ENCODE data around the gene DST. TPM values are rescaled to one million over a fixed set of nuclear protein-coding genes. Genes with fewer than 3 reads are reported as not detected.
A peak's percentile ranks its signal among the peaks of the same experiment; 100 is the strongest.

DST gene
- total and polyA plus RNA-seq, 7 donors: 58.3 to 341 (median 109) TPM

DNA sequence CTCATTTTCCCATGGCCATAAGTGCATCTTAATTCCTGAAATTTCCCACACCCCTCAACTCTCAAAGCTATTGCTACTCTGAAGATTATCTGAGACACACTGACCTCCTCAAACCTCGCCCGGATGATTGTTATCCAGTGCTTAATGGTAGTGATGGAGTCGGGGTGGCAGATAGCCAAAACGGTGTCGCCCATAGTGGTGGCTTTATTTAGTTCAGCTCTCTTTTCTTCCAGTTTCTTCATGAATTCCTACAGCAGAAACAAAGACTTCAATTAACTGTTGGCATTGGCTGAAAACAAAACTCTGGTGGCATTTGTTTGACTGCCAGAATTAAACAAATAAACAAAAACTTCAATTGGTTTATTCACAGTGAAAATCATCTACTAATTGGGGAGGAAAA, 165.4 kb downstream of the DST start:
- Histone ChIP-seq H3K4me3 (no peak overlapping the region), H3K4me1 (no peaks in the 10 kb centered on the region), H3K36me3 (ENCODE audit: insufficient read depth in 1 of 2, low read depth in 1 of 2) (peaks cover 3 to 98% of the 10 kb centered on the region in 2 donors), H3K27me3 (ENCODE audit: insufficient read depth in 3 of 3, low read length in 2 of 3) (no peaks in the 10 kb centered on the region), H3K9me3 (no peaks in the 10 kb centered on the region), H3K27ac (no peak overlapping the region)
- ATAC-seq: no peak
- TF ChIP-seq, protein P1, sequence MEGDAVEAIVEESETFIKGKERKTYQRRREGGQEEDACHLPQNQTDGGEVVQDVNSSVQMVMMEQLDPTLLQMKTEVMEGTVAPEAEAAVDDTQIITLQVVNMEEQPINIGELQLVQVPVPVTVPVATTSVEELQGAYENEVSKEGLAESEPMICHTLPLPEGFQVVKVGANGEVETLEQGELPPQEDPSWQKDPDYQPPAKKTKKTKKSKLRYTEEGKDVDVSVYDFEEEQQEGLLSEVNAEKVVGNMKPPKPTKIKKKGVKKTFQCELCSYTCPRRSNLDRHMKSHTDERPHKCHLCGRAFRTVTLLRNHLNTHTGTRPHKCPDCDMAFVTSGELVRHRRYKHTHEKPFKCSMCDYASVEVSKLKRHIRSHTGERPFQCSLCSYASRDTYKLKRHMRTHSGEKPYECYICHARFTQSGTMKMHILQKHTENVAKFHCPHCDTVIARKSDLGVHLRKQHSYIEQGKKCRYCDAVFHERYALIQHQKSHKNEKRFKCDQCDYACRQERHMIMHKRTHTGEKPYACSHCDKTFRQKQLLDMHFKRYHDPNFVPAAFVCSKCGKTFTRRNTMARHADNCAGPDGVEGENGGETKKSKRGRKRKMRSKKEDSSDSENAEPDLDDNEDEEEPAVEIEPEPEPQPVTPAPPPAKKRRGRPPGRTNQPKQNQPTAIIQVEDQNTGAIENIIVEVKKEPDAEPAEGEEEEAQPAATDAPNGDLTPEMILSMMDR (IDR thresholded peaks at IDR 0.05): no peak
- intact Hi-C loops (cut with DNase I): no loop called here
- DNase-seq: no peak
- 90 to 94% (median 94%) methylated on average over 5 of the region's 5 CpGs for WGBS, 3 donors

- Histone ChIP-seq H3K36me3 (ENCODE audit: insufficient read depth in 1 of 2, low read depth in 1 of 2) (peaks cover 7 to 98% of the 10 kb centered on the region in 2 donors), H3K4me3 (no peak overlapping the region), H3K4me1 (no peaks in the 10 kb centered on the region), H3K27ac (no peak overlapping the region), H3K27me3 (ENCODE audit: insufficient read depth in 3 of 3, low read length in 2 of 3) (no peaks in the 10 kb centered on the region), H3K9me3 (no peaks in the 10 kb centered on the region)
- TF ChIP-seq, protein P1 (IDR thresholded peaks at IDR 0.05): no peak
- 54 to 57% (median 55%) methylated on average over 4 of the region's 4 CpGs for WGBS, 3 donors
- intact Hi-C loops (cut with DNase I): no loop called here
- DNase-seq: no peak
- peak in 3 of 4 donors; percentile 41 to 51 (median 42) for ATAC-seq
These were observed 166.8 kb downstream of the DST start for GRCh38 chr6:56475736-56476457.

DNA sequence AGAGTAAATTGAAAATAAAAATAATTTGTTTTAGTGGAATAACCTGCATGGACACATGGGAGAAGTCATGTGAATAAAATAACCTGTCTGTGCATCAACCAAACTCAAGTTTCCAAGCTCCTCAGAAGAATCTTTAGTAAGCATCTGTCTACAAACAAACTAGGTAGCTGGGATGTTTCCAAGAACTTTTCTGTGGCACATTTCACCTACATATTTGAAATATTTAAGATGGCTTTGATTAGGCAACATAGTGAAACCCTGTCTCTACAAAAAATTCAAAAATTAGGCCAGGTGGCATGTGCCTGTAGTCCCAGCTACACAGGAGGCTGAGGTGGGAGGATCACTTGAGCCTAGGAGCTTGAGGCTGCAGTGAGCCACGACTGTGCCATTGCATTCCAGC, 168.2 kb downstream of the DST start:
- intact Hi-C loops (cut with DNase I): no loop called here
- no peaks in the 10 kb centered on the region for H3K27me3 ChIP-seq (ENCODE audit: insufficient read depth in 3 of 3, low read length in 2 of 3)
- TF ChIP-seq, protein P1 (IDR thresholded peaks at IDR 0.05): no peak
- peaks cover 10 to 97% of the 10 kb centered on the region in 2 donors for H3K36me3 ChIP-seq (ENCODE audit: insufficient read depth in 1 of 2, low read depth in 1 of 2)
- 60 to 85% (median 74%) methylated on average over 1 of the region's 1 CpG for WGBS, 3 donors
- no peaks in the 10 kb centered on the region for H3K4me1 ChIP-seq
- no peak for ATAC-seq
- H3K27ac ChIP-seq: no peak overlapping the region
- no peaks in the 10 kb centered on the region for H3K9me3 ChIP-seq
- H3K4me3 ChIP-seq: no peak overlapping the region
- DNase-seq: no peak

GRCh38 chr6:56463443-56463842, 179.2 kb downstream of the DST start:
- peaks cover 7 to 99% of the 10 kb centered on the region in 2 donors for H3K36me3 ChIP-seq (ENCODE audit: insufficient read depth in 1 of 2, low read depth in 1 of 2)
- no peak for DNase-seq

More at GRCh38 chr6:56463443-56463842, 179.2 kb downstream of the DST start:
- no peaks in the 10 kb centered on the region for H3K9me3 ChIP-seq
- ATAC-seq: no peak
- TF ChIP-seq, protein P1 (IDR thresholded peaks at IDR 0.05): no peak
- intact Hi-C loops (cut with DNase I): loop anchor here in 1 of 2 donors (10.0 kb wide), 1 partner anchor 51 kb away; no protein-coding TSS in a partner anchor
- H3K27ac ChIP-seq: no peak overlapping the region
- WGBS, 3 donors: 96 to 98% (median 97%) methylated on average over 13 of the region's 13 CpGs
- H3K4me3 ChIP-seq: no peak overlapping the region
- no peaks in the 10 kb centered on the region for H3K27me3 ChIP-seq (ENCODE audit: insufficient read depth in 3 of 3, low read length in 2 of 3)
- H3K4me1 ChIP-seq: no peaks in the 10 kb centered on the region
